HepG2 (cell line): ENCODE measurements around the gene PDE4D. TPM values are rescaled to one million over a fixed set of nuclear protein-coding genes. Genes with fewer than 3 reads are reported as not detected.

Experiments used
- ATAC-seq: fragments of 200-7000 bp; cut with Tn5 transposase; 3 replicates; pipeline ENCODE4 v1.9.1; 2020; ENCODE audit warnings: mild to moderate bottlenecking, moderate library complexity
- BruUV-seq: library from RNA; stranded (reverse); fragments of 400-500 nt; replicated peaks from 2 replicates; lab custom pipeline; 2021; lab: Mats Ljungman, UMichigan
- CTCF ChIA-PET: fragments of 300-600 bp; formaldehyde crosslinking; extraction: SDS; loops from one replicate; lab custom pipeline; 2021; ENCODE audit warnings: low total read pairs, inconsistent platforms, low intra/inter-chr PET ratio; lab: Yijun Ruan, JAX
- POLR2A ChIA-PET: fragments of 350-600 bp; sonication (Branson Sonifier 250); formaldehyde crosslinking; loops from one replicate; lab custom pipeline; 2020; ENCODE audit warnings: antibody characterized with exemption, inconsistent platforms; lab: Yijun Ruan, JAX
- DNase-seq: peaks from one replicate; pipeline ENCODE4 v3.0.0-alpha.2; 2015; ENCODE audit warnings: low spot score
- FAIRE-seq: peaks from 3 replicates; lab custom pipeline; 2011; peaks lifted over from hg19 to GRCh38; lab: Jason Lieb, UNC
- H2AFZ ChIP-seq: one replicate; pipeline ENCODE4 v1.6.1; 2011; ENCODE audit warnings: low read length, inconsistent platforms
- H3K27ac ChIP-seq: fragments of 300-600 bp; 3 replicates; pipeline ENCODE4 v1.8.0; 2011; ENCODE audit warnings: mixed run types, mild to moderate bottlenecking, mixed read lengths, low read length, inconsistent platforms; ENCODE audit not compliant: insufficient read depth; ENCODE audit errors: extremely low read length
- H3K27me3 ChIP-seq, 2 experiments: fragments of 200-600 bp in 1 of 2; 2 replicates in 1 of 2; 3 replicates in 1 of 2; pipeline versions ENCODE4 v1.6.0 to v1.8.0; 2011; ENCODE audit warnings: low read length in 2 of 2, mild to moderate bottlenecking in 2 of 2, moderate library complexity in 2 of 2, inconsistent platforms in 1 of 2; ENCODE audit not compliant: insufficient read depth in 2 of 2, control insufficient read depth in 1 of 2
- H3K36me3 ChIP-seq, 2 experiments: fragments of 200-600 bp in 1 of 2; replicated peaks in 1 of 2; 2 replicates in 1 of 2; 3 replicates in 1 of 2; pipeline versions ENCODE4 v1.5.1 to v1.8.0; 2011; ENCODE audit warnings: low read length in 2 of 2, inconsistent platforms in 1 of 2; ENCODE audit not compliant: insufficient read depth in 2 of 2, control insufficient read depth in 1 of 2
- H3K4me1 ChIP-seq: 2 replicates; pipeline ENCODE4 v1.5.1; 2012; ENCODE audit warnings: low read length, inconsistent platforms; ENCODE audit not compliant: insufficient read depth
- H3K4me2 ChIP-seq: 2 replicates; pipeline ENCODE4 v1.6.0; 2011; ENCODE audit warnings: low read depth, low read length, inconsistent platforms
- H3K4me3 ChIP-seq, 3 experiments: fragments of 200-600 bp in 1 of 3; sonication (generic), shearing (Covaris generic) in 1 of 3; replicated peaks in 1 of 3; 2 replicates each; pipeline ENCODE4 v1.5.1; 2011 to 2016; ENCODE audit warnings: low read length in 3 of 3, inconsistent platforms in 2 of 3, low read depth in 2 of 3, mild to moderate bottlenecking in 2 of 3, control low read depth in 1 of 3, mixed read lengths in 1 of 3; ENCODE audit not compliant: insufficient read depth in 1 of 3
- H3K79me2 ChIP-seq: one replicate; pipeline ENCODE4 v1.6.1; 2011; ENCODE audit warnings: low read length, inconsistent platforms; ENCODE audit not compliant: insufficient read depth
- H3K9ac ChIP-seq: 2 replicates; pipeline ENCODE4 v1.6.0; 2011; ENCODE audit warnings: mild to moderate bottlenecking, low read depth, low read length, inconsistent platforms; ENCODE audit not compliant: insufficient read depth
- H3K9me3 ChIP-seq: 2 replicates; pipeline ENCODE4 v1.5.1; 2012; ENCODE audit warnings: mild to moderate bottlenecking, low read length
- H4K20me1 ChIP-seq: 2 replicates; pipeline ENCODE4 v1.6.0; 2011; ENCODE audit warnings: inconsistent platforms, mild to moderate bottlenecking, low read length, moderate library complexity; ENCODE audit not compliant: insufficient read depth
- CHCHD3 ChIP-seq: sonication (generic); formaldehyde crosslinking; IDR thresholded peaks from 2 replicates; pipeline ENCODE4 v1.8.0; 2022; ENCODE audit warnings: mild to moderate bottlenecking, missing genetic modification reagents, moderate library complexity
- ELF4 ChIP-seq: sonication (generic); formaldehyde crosslinking; IDR thresholded peaks from 2 replicates; pipeline ENCODE4 v1.5.0; 2020; ENCODE audit warnings: missing genetic modification reagents, mild to moderate bottlenecking, moderate library complexity, borderline replicate concordance
- IRF2 ChIP-seq: IDR thresholded peaks from 2 replicates; pipeline ENCODE4 v1.6.1; 2018; ENCODE audit warnings: missing genetic modification reagents, missing compliant biosample characterization
- KLF13 ChIP-seq: sonication (generic); formaldehyde crosslinking; IDR thresholded peaks from 2 replicates; pipeline ENCODE4 v1.4.0; 2020; ENCODE audit warnings: mild to moderate bottlenecking, missing genetic modification reagents
- KMT2B ChIP-seq: IDR thresholded peaks from 2 replicates; pipeline ENCODE4 v1.6.1; 2016; ENCODE audit warnings: missing genetic modification reagents, missing compliant biosample characterization
- MBNL3 ChIP-seq: fragments of 250-450 bp; sonication (Bioruptor Pico); conservative IDR thresholded peaks from 2 replicates; pipeline ENCODE4 v1.8.0; 2022; ENCODE audit warnings: mild to moderate bottlenecking, inconsistent platforms
- MYC ChIP-seq: sonication (generic); formaldehyde crosslinking; IDR thresholded peaks from 2 replicates; pipeline ENCODE4 v1.9.0; 2021; ENCODE audit warnings: missing genetic modification reagents, borderline replicate concordance
- REPIN1 ChIP-seq: sonication (generic); formaldehyde crosslinking; IDR thresholded peaks from 2 replicates; pipeline ENCODE4 v1.8.0; 2022; ENCODE audit warnings: missing genetic modification reagents, low read depth, mild to moderate bottlenecking, borderline replicate concordance
- ZNF136 ChIP-seq: sonication (generic); formaldehyde crosslinking; IDR thresholded peaks from 2 replicates; pipeline ENCODE4 v1.8.1; 2022; ENCODE audit warnings: low read depth, mild to moderate bottlenecking, moderate library complexity, missing genetic modification reagents
- ZNF414 ChIP-seq: sonication (generic); formaldehyde crosslinking; IDR thresholded peaks from 2 replicates; pipeline ENCODE4 v1.5.0; 2020; ENCODE audit warnings: missing genetic modification reagents
- ZNF687 ChIP-seq: sonication (generic); formaldehyde crosslinking; IDR thresholded peaks from 2 replicates; pipeline ENCODE4 v1.5.1; 2020; ENCODE audit warnings: mild to moderate bottlenecking, missing genetic modification reagents, moderate library complexity
- WGBS: methylation state at CpG from one replicate; pipeline ENCODE4 v1.1.6; 2017; ENCODE audit warnings: low lambda C conversion rate; 5-methylcytosine and 5-hydroxymethylcytosine counted together
- in situ Hi-C: cut with HindIII; loops from 2 replicates; pipeline ENCODE4 v1.10.0; 2017; ENCODE audit warnings: low pct_unique_long_range_greater_than_20kb; ENCODE audit not compliant: extremely low pct_ligation_motif_present
- intact Hi-C: fragments of 100-400 bp; cut with micrococcal nuclease; formaldehyde crosslinking; loops from one replicate; pipeline ENCODE4 v1.10.0; 2022; ENCODE audit not compliant: unreplicated experiment
- polyA plus RNA-seq, 8 experiments: library from polyadenylated mRNA; depleted of rRNA in 3 of 8; stranded (reverse) in 7 of 8; unstranded in 1 of 8; fragments of >200 nt; fragmentation: Illumina TruSeq in 4 of 8; extraction: Trizol in 4 of 8; gene quantifications; 2 replicates each; pipeline versions ENCODE4 v1.2.1 to v1.2.3, GENCODE V29; 2011 to 2016; ENCODE audit warnings: low read depth in 4 of 8, missing spikeins in 1 of 8, mixed read lengths in 1 of 8; ENCODE audit not compliant: insufficient read depth in 1 of 8
- total RNA-seq, 5 experiments: library from RNA; depleted of rRNA; stranded (reverse); fragments of >200 nt; fragmentation: Illumina TruSeq; extraction: Trizol; gene quantifications; 2 replicates each; pipeline ENCODE4 v1.2.3, GENCODE V29; 2016; ENCODE audit warnings: low read depth in 1 of 5
- TF ChIP-seq, protein P1 (sequence below): sonication (generic); formaldehyde crosslinking; IDR thresholded peaks from 2 replicates; pipeline ENCODE4 v1.5.0; 2020; ENCODE audit warnings: missing genetic modification reagents

Gene PDE4D
- total and polyA plus RNA-seq, 2 of the 13 experiments (the other 11 are each of a cell fraction or from before 2014, with no cell fraction given): 7.0 to 12.2 TPM

DNA sequence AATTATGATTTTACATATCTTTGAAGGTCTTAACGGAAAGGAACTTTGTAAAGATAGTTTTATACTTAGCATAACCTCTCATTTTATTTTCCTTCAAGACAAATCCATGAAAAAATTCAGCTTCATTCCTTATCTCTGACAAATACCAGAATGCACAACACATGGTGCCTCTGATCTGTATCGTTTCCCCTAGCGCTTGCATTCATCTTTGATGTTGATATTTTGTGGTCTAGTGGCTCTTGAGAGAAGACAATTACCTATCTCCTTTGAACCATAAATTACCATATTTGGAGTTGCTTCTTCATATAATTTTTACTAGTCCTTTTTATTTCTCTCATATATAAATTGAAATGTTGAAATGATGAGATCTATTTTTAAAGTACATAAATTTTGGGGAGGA, 551.3 kb downstream of the PDE4D start:
- Histone ChIP-seq H3K4me3 (no peak overlapping the region), H3K79me2 (no peaks in the 10 kb centered on the region), H3K36me3 (no peaks in the 10 kb centered on the region), H2AFZ (no peak overlapping the region), H3K4me2 (no peak overlapping the region), H3K9me3 (no peaks in the 10 kb centered on the region), H3K4me1 (no peaks in the 10 kb centered on the region), H3K9ac (no peak overlapping the region), H3K27ac (no peak overlapping the region), H3K27me3 (no peaks in the 10 kb centered on the region), H4K20me1 (no peaks in the 10 kb centered on the region)
- in situ Hi-C loops (loop anchor here (10.0 kb wide), 1 partner anchor 127 kb away; no protein-coding TSS in a partner anchor), intact Hi-C loops (no loop called here)
- no TSS peak for BruUV-seq
- POLR2A ChIA-PET: no interaction called here
- CTCF ChIA-PET: no interaction called here
- no peak for ATAC-seq
- no peak for DNase-seq
- no peak for FAIRE-seq
- WGBS: 50% methylated on average over 3 of the region's 3 CpGs
- no peak for TF ChIP-seq KLF13 (CRISPR knock-in tag)
- TF ChIP-seq MYC (CRISPR knock-in tag): no peak
- TF ChIP-seq ZNF414 (CRISPR knock-in tag): no peak
- no peak for TF ChIP-seq KMT2B (CRISPR knock-in tag)
- no peak for TF ChIP-seq IRF2 (CRISPR knock-in tag)
- no peak for TF ChIP-seq CHCHD3 (CRISPR knock-in tag)
- TF ChIP-seq ZNF687: no peak
- no peak for TF ChIP-seq REPIN1 (CRISPR knock-in tag)
- TF ChIP-seq, protein P1, sequence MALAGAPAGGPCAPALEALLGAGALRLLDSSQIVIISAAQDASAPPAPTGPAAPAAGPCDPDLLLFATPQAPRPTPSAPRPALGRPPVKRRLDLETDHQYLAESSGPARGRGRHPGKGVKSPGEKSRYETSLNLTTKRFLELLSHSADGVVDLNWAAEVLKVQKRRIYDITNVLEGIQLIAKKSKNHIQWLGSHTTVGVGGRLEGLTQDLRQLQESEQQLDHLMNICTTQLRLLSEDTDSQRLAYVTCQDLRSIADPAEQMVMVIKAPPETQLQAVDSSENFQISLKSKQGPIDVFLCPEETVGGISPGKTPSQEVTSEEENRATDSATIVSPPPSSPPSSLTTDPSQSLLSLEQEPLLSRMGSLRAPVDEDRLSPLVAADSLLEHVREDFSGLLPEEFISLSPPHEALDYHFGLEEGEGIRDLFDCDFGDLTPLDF (CRISPR knock-in tag): no peak
- no peak for TF ChIP-seq MBNL3 (CRISPR knock-in tag)
- TF ChIP-seq ZNF136 (CRISPR knock-in tag): no peak
- no peak for TF ChIP-seq ELF4 (CRISPR knock-in tag)
